ENCODE data around the gene TRIO.

The TRIO gene

GRCh38 chr5:14208071-14209021 is 65.2 kb downstream of the TRIO start:
- H4K20me1 ChIP-seq (ENCODE audit: insufficient read depth, low read length): no peaks in the 10 kb centered on the region
- H3K27ac ChIP-seq (ENCODE audit: low read length): no peak overlapping the region
- H3K27me3 ChIP-seq (ENCODE audit: insufficient read depth, low read length, poor library complexity): peaks cover 3% of the 10 kb centered on the region
- no peak overlapping the region for H2AFZ ChIP-seq (ENCODE audit: low read depth, low read length)
- H3K4me2 ChIP-seq (ENCODE audit: insufficient read depth, low read length): no peak overlapping the region
- ATAC-seq (ENCODE audit: insufficient read depth, low read depth) (no peak), DNase-seq (no peak)
- H3K79me2 ChIP-seq (ENCODE audit: insufficient read depth, low read length): no peaks in the 10 kb centered on the region
- no peak for TF ChIP-seq EZH2 (IDR thresholded peaks at IDR 0.05; ENCODE audit: borderline replicate concordance, low read depth, low read length, severe bottlenecking)
- no peak for TF ChIP-seq CTCF (IDR thresholded peaks at IDR 0.05; ENCODE audit: borderline replicate concordance, extremely low read depth, low read length, poor library complexity, severe bottlenecking)
- no peak overlapping the region for H3K4me3 ChIP-seq (ENCODE audit: low read depth in 1 of 2, low read length in 2 of 2)
- H3K4me1 ChIP-seq (ENCODE audit: insufficient read depth, low read length): no peaks in the 10 kb centered on the region
- no peaks in the 10 kb centered on the region for H3K36me3 ChIP-seq (ENCODE audit: insufficient read depth, low read length)
- H3K9ac ChIP-seq (ENCODE audit: low read depth, low read length): no peak overlapping the region
- no peaks in the 10 kb centered on the region for H3K9me3 ChIP-seq (ENCODE audit: insufficient read depth, low read length, severe bottlenecking)

- H3K27me3 ChIP-seq (ENCODE audit: insufficient read depth, low read length, poor library complexity): peaks cover 8% of the 10 kb centered on the region
- no peaks in the 10 kb centered on the region for H3K9me3 ChIP-seq (ENCODE audit: insufficient read depth, low read length, severe bottlenecking)
- H3K4me3 ChIP-seq (ENCODE audit: low read depth in 1 of 2, low read length in 2 of 2): no peak overlapping the region
- no peaks in the 10 kb centered on the region for H3K79me2 ChIP-seq (ENCODE audit: insufficient read depth, low read length)
- H4K20me1 ChIP-seq (ENCODE audit: insufficient read depth, low read length): no peaks in the 10 kb centered on the region
- no peaks in the 10 kb centered on the region for H3K4me1 ChIP-seq (ENCODE audit: insufficient read depth, low read length)
- ATAC-seq (ENCODE audit: insufficient read depth, low read depth) (no peak), DNase-seq (no peak)
- TF ChIP-seq CTCF (IDR thresholded peaks at IDR 0.05; ENCODE audit: borderline replicate concordance, extremely low read depth, low read length, poor library complexity, severe bottlenecking) (no peak), EZH2 (IDR thresholded peaks at IDR 0.05; ENCODE audit: borderline replicate concordance, low read depth, low read length, severe bottlenecking) (no peak)
- H3K27ac ChIP-seq (ENCODE audit: low read length): no peak overlapping the region
- H2AFZ ChIP-seq (ENCODE audit: low read depth, low read length): no peak overlapping the region
- H3K9ac ChIP-seq (ENCODE audit: low read depth, low read length): no peak overlapping the region
- H3K36me3 ChIP-seq (ENCODE audit: insufficient read depth, low read length): no peaks in the 10 kb centered on the region
- H3K4me2 ChIP-seq (ENCODE audit: insufficient read depth, low read length): no peak overlapping the region
Observed at GRCh38 chr5:14209222-14209822, 66.2 kb downstream of the TRIO start.

GRCh38 chr5:14209836-14210235 is 66.7 kb downstream of the TRIO start:
- no peaks in the 10 kb centered on the region for H3K4me1 ChIP-seq (ENCODE audit: insufficient read depth, low read length)
- H3K9ac ChIP-seq (ENCODE audit: low read depth, low read length): no peak overlapping the region
- H3K4me3 ChIP-seq (ENCODE audit: low read depth in 1 of 2, low read length in 2 of 2): no peak overlapping the region
- no peak overlapping the region for H3K4me2 ChIP-seq (ENCODE audit: insufficient read depth, low read length)
- H3K36me3 ChIP-seq (ENCODE audit: insufficient read depth, low read length): no peaks in the 10 kb centered on the region
- no peaks in the 10 kb centered on the region for H3K79me2 ChIP-seq (ENCODE audit: insufficient read depth, low read length)
- H3K27me3 ChIP-seq (ENCODE audit: insufficient read depth, low read length, poor library complexity): peaks cover 8% of the 10 kb centered on the region
- ATAC-seq (ENCODE audit: insufficient read depth, low read depth) (no peak), DNase-seq (no peak)
- TF ChIP-seq CTCF (IDR thresholded peaks at IDR 0.05; ENCODE audit: borderline replicate concordance, extremely low read depth, low read length, poor library complexity, severe bottlenecking): no peak
- no peak for TF ChIP-seq EZH2 (IDR thresholded peaks at IDR 0.05; ENCODE audit: borderline replicate concordance, low read depth, low read length, severe bottlenecking)
- H4K20me1 ChIP-seq (ENCODE audit: insufficient read depth, low read length): no peaks in the 10 kb centered on the region
- H2AFZ ChIP-seq (ENCODE audit: low read depth, low read length): no peak overlapping the region
- no peak overlapping the region for H3K27ac ChIP-seq (ENCODE audit: low read length)
- no peaks in the 10 kb centered on the region for H3K9me3 ChIP-seq (ENCODE audit: insufficient read depth, low read length, severe bottlenecking)
